WTC11 (cell line): Measurements from ENCODE around the gene LRATD1. TPM values are rescaled to one million over a fixed set of nuclear protein-coding genes. Genes with fewer than 3 reads are reported as not detected.

Experiments
- ATAC-seq: fragments of 200-7000 bp; cut with Tn5 transposase; 2 replicates; pipeline ENCODE4 v1.10.0; 2021; ENCODE audit warnings: mild to moderate bottlenecking, moderate library complexity
- CTCF ChIA-PET: fragments of 300-600 bp; sonication (Branson Sonifier 250); formaldehyde crosslinking; loops from one replicate; lab custom pipeline; 2021; ENCODE audit warnings: antibody characterized with exemption; lab: Charles Lee
- POLR2A ChIA-PET: fragments of 350-600 bp; sonication (Branson Sonifier 250); formaldehyde crosslinking; loops from one replicate; lab custom pipeline; 2021; ENCODE audit warnings: antibody characterized with exemption; lab: Charles Lee
- DNase-seq: peaks from one replicate; pipeline ENCODE4 v3.0.0; 2021; ENCODE audit warnings: low spot score
- H3K27ac Mint-ChIP-seq: 2 replicates; pipeline ENCODE4 v1.8.0; 2021; ENCODE audit warnings: mixed read lengths
- H3K27me3 Mint-ChIP-seq: 2 replicates; pipeline ENCODE4 v1.8.0; 2021; ENCODE audit warnings: low read depth, mild to moderate bottlenecking, moderate library complexity, mixed read lengths
- H3K36me3 Mint-ChIP-seq: 2 replicates; pipeline ENCODE4 v1.8.0; 2021; ENCODE audit warnings: mixed read lengths
- H3K4me1 Mint-ChIP-seq: 2 replicates; pipeline ENCODE4 v1.8.0; 2022; ENCODE audit warnings: mixed read lengths
- H3K4me3 Mint-ChIP-seq: 2 replicates; pipeline ENCODE4 v1.8.0; 2021; ENCODE audit warnings: mild to moderate bottlenecking, moderate library complexity, mixed read lengths
- H3K9me3 Mint-ChIP-seq: 2 replicates; pipeline ENCODE4 v1.8.0; 2021; ENCODE audit warnings: mixed read lengths
- CREM ChIP-seq: sonication (generic); formaldehyde crosslinking; IDR thresholded peaks from 2 replicates; pipeline ENCODE4 v1.8.1; 2022; ENCODE audit warnings: mild to moderate bottlenecking, missing genetic modification reagents, moderate library complexity
- ETV6 ChIP-seq: sonication (generic); formaldehyde crosslinking; IDR thresholded peaks from 2 replicates; pipeline ENCODE4 v1.8.1; 2022; ENCODE audit warnings: mild to moderate bottlenecking, missing genetic modification reagents
- FOXP1 ChIP-seq: sonication (generic); formaldehyde crosslinking; IDR thresholded peaks from 2 replicates; pipeline ENCODE4 v1.8.0; 2022; ENCODE audit warnings: missing genetic modification reagents, mild to moderate bottlenecking, moderate library complexity, borderline replicate concordance
- GRHL2 ChIP-seq: fragments of 250-450 bp; sonication (Bioruptor Pico); IDR thresholded peaks from 2 replicates; pipeline ENCODE4 v1.8.0; 2022; ENCODE audit warnings: mild to moderate bottlenecking, moderate library complexity; ENCODE audit not compliant: insufficient replicate concordance, severe bottlenecking
- HMGA2 ChIP-seq: fragments of 250-450 bp; sonication (Bioruptor Pico); IDR thresholded peaks from 2 replicates; pipeline ENCODE4 v1.4.0; 2021; ENCODE audit warnings: mild to moderate bottlenecking, moderate library complexity
- NR1H2 ChIP-seq: sonication (generic); formaldehyde crosslinking; IDR thresholded peaks from 2 replicates; pipeline ENCODE4 v1.9.0; 2021; ENCODE audit warnings: mild to moderate bottlenecking, moderate library complexity, missing genetic modification reagents
- TP53 ChIP-seq: sonication (generic); formaldehyde crosslinking; IDR thresholded peaks from 2 replicates; pipeline ENCODE4 v1.8.1; 2023; ENCODE audit warnings: mild to moderate bottlenecking, missing genetic modification reagents
- ZNF263 ChIP-seq: sonication (generic); formaldehyde crosslinking; IDR thresholded peaks from 2 replicates; pipeline ENCODE4 v1.8.1; 2022; ENCODE audit warnings: low read depth, mild to moderate bottlenecking, moderate library complexity, missing genetic modification reagents
- total RNA-seq: library from RNA; stranded (reverse); gene quantifications from 3 replicates; pipeline ENCODE4 v1.2.3, GENCODE V29; 2021
- TF ChIP-seq, protein P1 (sequence below): sonication (generic); formaldehyde crosslinking; IDR thresholded peaks from 2 replicates; pipeline ENCODE4 v1.8.0; 2022; ENCODE audit warnings: missing genetic modification reagents
- TF ChIP-seq, protein P2 (sequence below): fragments of 250-450 bp; sonication (Bioruptor Pico); IDR thresholded peaks from 2 replicates; pipeline ENCODE4 v1.9.0; 2021; ENCODE audit warnings: mild to moderate bottlenecking
- TF ChIP-seq, protein P3 (sequence below): fragments of 250-450 bp; sonication (Bioruptor Pico); IDR thresholded peaks from 2 replicates; pipeline ENCODE4 v2.1.2; 2022; ENCODE audit warnings: mild to moderate bottlenecking, moderate library complexity
- TF ChIP-seq, protein P4 (sequence below): fragments of 250-450 bp; sonication (Bioruptor Pico); IDR thresholded peaks from 2 replicates; pipeline ENCODE4 v1.8.0; 2021; ENCODE audit warnings: mild to moderate bottlenecking

Gene LRATD1
- total RNA-seq, 1 experiment from 2014 or later, result 2.3 TPM

DNA sequence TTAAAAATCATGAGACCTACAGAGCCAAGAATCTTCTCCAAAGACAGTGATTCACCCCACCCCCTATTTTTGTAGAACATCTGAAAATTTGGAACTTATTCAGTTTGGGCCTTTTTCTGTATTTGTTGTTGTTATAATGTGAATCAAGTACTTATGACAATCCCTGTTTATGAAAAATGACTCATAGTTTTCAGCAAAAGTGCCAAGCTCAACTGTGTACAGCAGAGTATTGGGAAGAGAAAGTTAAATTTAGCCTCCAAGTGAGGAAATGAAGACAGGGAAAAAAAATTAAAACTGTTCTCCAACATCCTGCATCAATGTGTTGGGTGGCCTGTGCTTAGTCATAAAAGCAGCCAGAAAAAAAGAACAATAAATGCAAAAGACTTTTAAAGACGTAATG, 46.2 kb downstream of the LRATD1 start (continued):
- TF ChIP-seq, protein P1, sequence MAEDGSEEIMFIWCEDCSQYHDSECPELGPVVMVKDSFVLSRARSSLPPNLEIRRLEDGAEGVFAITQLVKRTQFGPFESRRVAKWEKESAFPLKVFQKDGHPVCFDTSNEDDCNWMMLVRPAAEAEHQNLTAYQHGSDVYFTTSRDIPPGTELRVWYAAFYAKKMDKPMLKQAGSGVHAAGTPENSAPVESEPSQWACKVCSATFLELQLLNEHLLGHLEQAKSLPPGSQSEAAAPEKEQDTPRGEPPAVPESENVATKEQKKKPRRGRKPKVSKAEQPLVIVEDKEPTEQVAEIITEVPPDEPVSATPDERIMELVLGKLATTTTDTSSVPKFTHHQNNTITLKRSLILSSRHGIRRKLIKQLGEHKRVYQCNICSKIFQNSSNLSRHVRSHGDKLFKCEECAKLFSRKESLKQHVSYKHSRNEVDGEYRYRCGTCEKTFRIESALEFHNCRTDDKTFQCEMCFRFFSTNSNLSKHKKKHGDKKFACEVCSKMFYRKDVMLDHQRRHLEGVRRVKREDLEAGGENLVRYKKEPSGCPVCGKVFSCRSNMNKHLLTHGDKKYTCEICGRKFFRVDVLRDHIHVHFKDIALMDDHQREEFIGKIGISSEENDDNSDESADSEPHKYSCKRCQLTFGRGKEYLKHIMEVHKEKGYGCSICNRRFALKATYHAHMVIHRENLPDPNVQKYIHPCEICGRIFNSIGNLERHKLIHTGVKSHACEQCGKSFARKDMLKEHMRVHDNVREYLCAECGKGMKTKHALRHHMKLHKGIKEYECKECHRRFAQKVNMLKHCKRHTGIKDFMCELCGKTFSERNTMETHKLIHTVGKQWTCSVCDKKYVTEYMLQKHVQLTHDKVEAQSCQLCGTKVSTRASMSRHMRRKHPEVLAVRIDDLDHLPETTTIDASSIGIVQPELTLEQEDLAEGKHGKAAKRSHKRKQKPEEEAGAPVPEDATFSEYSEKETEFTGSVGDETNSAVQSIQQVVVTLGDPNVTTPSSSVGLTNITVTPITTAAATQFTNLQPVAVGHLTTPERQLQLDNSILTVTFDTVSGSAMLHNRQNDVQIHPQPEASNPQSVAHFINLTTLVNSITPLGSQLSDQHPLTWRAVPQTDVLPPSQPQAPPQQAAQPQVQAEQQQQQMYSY, result no peak
- TF ChIP-seq, protein P2, sequence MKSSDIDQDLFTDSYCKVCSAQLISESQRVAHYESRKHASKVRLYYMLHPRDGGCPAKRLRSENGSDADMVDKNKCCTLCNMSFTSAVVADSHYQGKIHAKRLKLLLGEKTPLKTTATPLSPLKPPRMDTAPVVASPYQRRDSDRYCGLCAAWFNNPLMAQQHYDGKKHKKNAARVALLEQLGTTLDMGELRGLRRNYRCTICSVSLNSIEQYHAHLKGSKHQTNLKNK (CRISPR knock-in tag), result no peak
- TF ChIP-seq NR1H2 (CRISPR knock-in tag) (no peak), CREM (CRISPR knock-in tag) (no peak), HMGA2 (no peak), ZNF263 (CRISPR knock-in tag) (no peak), GRHL2 (CRISPR knock-in tag) (no peak), ETV6 (CRISPR knock-in tag) (no peak)
- TF ChIP-seq, protein P3, sequence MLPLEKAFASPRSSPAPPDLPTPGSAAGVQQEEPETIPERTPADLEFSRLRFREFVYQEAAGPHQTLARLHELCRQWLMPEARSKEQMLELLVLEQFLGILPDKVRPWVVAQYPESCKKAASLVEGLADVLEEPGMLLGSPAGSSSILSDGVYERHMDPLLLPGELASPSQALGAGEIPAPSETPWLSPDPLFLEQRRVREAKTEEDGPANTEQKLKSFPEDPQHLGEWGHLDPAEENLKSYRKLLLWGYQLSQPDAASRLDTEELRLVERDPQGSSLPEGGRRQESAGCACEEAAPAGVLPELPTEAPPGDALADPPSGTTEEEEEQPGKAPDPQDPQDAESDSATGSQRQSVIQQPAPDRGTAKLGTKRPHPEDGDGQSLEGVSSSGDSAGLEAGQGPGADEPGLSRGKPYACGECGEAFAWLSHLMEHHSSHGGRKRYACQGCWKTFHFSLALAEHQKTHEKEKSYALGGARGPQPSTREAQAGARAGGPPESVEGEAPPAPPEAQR (CRISPR knock-in tag), result no peak
- TF ChIP-seq, protein P4, sequence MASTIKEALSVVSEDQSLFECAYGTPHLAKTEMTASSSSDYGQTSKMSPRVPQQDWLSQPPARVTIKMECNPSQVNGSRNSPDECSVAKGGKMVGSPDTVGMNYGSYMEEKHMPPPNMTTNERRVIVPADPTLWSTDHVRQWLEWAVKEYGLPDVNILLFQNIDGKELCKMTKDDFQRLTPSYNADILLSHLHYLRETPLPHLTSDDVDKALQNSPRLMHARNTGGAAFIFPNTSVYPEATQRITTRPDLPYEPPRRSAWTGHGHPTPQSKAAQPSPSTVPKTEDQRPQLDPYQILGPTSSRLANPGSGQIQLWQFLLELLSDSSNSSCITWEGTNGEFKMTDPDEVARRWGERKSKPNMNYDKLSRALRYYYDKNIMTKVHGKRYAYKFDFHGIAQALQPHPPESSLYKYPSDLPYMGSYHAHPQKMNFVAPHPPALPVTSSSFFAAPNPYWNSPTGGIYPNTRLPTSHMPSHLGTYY, result no peak

DNA sequence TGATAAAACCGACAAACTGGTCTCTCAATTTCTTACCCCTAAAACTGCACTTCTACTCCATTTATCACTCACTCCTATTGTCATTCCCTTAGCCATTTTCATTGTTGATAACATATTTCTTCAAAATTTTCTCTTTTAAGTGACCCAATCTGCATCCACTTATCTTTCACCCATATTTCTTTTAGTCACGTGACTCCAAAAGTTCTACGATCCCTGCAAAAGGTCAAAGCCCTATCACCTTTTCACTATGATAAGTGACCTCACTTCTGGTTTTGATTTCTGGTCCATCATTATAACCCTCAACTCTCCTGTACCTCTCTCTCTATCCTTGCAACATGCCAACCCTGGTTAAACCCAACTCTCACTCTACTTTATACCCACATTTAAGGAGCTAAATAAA, 49.1 kb downstream of the LRATD1 start:
- no peak for TF ChIP-seq TP53
- no peak for TF ChIP-seq FOXP1 (CRISPR knock-in tag)
- no peak overlapping the region for H3K27ac Mint-ChIP-seq
- no peak for ATAC-seq
- no peak overlapping the region for H3K4me3 Mint-ChIP-seq
- H3K27me3 Mint-ChIP-seq, result no peaks in the 10 kb centered on the region
- H3K9me3 Mint-ChIP-seq, result no peaks in the 10 kb centered on the region
- peaks cover 4% of the 10 kb centered on the region for H3K4me1 Mint-ChIP-seq
- CTCF ChIA-PET, result no interaction called here
- no peaks in the 10 kb centered on the region for H3K36me3 Mint-ChIP-seq
- no peak for DNase-seq
- POLR2A ChIA-PET, result no interaction called here
